ENCODE measurements around the gene FRMD1.

- no peak for TF ChIP-seq CTCF (IDR thresholded peaks at IDR 0.05 in 4 of 5, conservative IDR thresholded peaks at IDR 0.05 in 1 of 5)
- TF ChIP-seq POLR2A (IDR thresholded peaks at IDR 0.05): no peak
Observed at GRCh38 chr6:168011291-168011690, 67.7 kb downstream of the FRMD1 start.

Data from gastrocnemius medialis (tissue), 4 donors.